Lower leg skin (tissue), 3 donors: ENCODE data around the gene CEP97.

ENCODE experiments used
- CTCF ChIP-seq, 3 donors: fragments of 450-650 bp; IDR thresholded peaks; one replicate each; pipeline ENCODE4 v1.5.1; 2016; ENCODE audit warnings: antibody characterized with exemption in 3 of 3, mild to moderate bottlenecking in 3 of 3, moderate library complexity in 2 of 3
- POLR2A ChIP-seq, 2 donors: fragments of 450-650 bp; IDR thresholded peaks; one replicate each; pipeline ENCODE4 v1.6.1; 2016 to 2017; ENCODE audit warnings: antibody characterized with exemption in 2 of 2, mild to moderate bottlenecking in 1 of 2, moderate library complexity in 1 of 2

GRCh38 chr3:101676216-101676764 lies 48.1 kb upstream of the CEP97 start:
- no peak for TF ChIP-seq CTCF (IDR thresholded peaks at IDR 0.05)
- TF ChIP-seq POLR2A (IDR thresholded peaks at IDR 0.05) = no peak
